Nephron progenitor cell (in vitro differentiated cells): Measurements from ENCODE around the gene MAT2A.
"Not testable (repeated sequence)": the region's sequence is repeated elsewhere in the genome, so short reads cannot be mapped to it uniquely, and the experiment has no call there.

Experiments
- DNase-seq: peaks from one replicate; pipeline ENCODE4 v3.0.0; 2021
- H3K27ac Mint-ChIP-seq: 2 replicates; pipeline ENCODE4 v1.8.0; 2021; ENCODE audit warnings: mild to moderate bottlenecking, moderate library complexity, mixed read lengths
- H3K27me3 Mint-ChIP-seq: 2 replicates; pipeline ENCODE4 v1.8.0; 2021; ENCODE audit warnings: mild to moderate bottlenecking, low read depth, mixed read lengths; ENCODE audit not compliant: poor library complexity
- H3K36me3 Mint-ChIP-seq: 2 replicates; pipeline ENCODE4 v1.8.0; 2021; ENCODE audit warnings: low read depth, mixed read lengths
- H3K4me1 Mint-ChIP-seq: 2 replicates; pipeline ENCODE4 v1.8.0; 2021; ENCODE audit warnings: mixed read lengths
- H3K4me3 Mint-ChIP-seq: 2 replicates; pipeline ENCODE4 v1.8.0; 2021; ENCODE audit warnings: mild to moderate bottlenecking, moderate library complexity, mixed read lengths
- H3K9me3 Mint-ChIP-seq: 2 replicates; pipeline ENCODE4 v1.8.0; 2021; ENCODE audit warnings: mild to moderate bottlenecking, moderate library complexity, mixed read lengths
- TF ChIP-seq, protein P1 (sequence below): fragments of 200-600 bp; sonication (generic); IDR thresholded peaks from 2 replicates; pipeline ENCODE4 v1.5.0; 2021; ENCODE audit warnings: antibody characterized with exemption

The MAT2A gene

DNA sequence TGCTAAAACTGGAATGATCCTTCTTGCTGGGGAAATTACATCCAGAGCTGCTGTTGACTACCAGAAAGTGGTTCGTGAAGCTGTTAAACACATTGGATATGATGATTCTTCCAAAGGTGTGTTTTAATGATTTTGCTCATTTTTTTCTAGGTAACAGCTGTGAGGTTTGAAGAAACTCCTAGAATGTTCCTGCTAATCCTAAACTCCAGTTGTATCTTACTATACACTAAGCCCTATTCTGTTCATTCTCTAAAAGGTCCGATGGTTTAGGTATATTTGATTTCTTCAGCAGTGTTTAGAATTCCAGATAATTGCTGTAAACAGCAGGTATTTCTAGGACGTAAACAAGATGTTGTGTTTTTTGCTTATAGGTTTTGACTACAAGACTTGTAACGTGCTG lies 2.3 kb downstream of the MAT2A start:
- Mint-ChIP-seq H3K4me1 (peaks cover 65% of the 10 kb centered on the region), H3K4me3 (peak overlapping the region; percentile 99), H3K36me3 (peaks cover 49% of the 10 kb centered on the region), H3K27me3 (no peaks in the 10 kb centered on the region), H3K9me3 (no peaks in the 10 kb centered on the region), H3K27ac (peak overlapping the region; percentile 89)
- no peak for DNase-seq
- TF ChIP-seq, protein P1, sequence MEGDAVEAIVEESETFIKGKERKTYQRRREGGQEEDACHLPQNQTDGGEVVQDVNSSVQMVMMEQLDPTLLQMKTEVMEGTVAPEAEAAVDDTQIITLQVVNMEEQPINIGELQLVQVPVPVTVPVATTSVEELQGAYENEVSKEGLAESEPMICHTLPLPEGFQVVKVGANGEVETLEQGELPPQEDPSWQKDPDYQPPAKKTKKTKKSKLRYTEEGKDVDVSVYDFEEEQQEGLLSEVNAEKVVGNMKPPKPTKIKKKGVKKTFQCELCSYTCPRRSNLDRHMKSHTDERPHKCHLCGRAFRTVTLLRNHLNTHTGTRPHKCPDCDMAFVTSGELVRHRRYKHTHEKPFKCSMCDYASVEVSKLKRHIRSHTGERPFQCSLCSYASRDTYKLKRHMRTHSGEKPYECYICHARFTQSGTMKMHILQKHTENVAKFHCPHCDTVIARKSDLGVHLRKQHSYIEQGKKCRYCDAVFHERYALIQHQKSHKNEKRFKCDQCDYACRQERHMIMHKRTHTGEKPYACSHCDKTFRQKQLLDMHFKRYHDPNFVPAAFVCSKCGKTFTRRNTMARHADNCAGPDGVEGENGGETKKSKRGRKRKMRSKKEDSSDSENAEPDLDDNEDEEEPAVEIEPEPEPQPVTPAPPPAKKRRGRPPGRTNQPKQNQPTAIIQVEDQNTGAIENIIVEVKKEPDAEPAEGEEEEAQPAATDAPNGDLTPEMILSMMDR: no peak

DNA sequence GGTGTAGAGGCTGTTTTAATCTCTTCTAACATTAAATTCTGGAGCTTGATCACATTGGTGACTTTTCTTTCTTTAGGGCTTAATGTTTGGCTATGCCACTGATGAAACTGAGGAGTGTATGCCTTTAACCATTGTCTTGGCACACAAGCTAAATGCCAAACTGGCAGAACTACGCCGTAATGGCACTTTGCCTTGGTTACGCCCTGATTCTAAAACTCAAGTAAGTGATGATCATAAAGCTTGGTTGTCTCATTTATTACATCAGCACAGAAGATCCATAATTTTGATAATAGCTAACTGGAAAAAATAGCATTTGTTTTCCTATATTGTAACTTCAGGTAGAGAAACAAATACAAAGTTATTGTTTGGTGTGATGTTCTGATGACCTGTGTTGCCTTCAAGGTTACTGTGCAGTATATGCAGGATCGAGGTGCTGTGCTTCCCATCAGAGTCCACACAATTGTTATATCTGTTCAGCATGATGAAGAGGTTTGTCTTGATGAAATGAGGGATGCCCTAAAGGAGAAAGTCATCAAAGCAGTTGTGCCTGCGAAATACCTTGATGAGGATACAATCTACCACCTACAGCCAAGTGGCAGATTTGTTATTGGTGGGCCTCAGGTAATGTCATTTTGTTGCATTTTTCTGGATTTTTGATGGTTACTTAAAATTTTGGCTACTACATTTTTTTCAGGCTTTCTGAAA lies 2.9 kb downstream of the MAT2A start:
- H3K27ac Mint-ChIP-seq: peak overlapping the region; percentile 23
- TF ChIP-seq, protein P1: no peak
- H3K4me1 Mint-ChIP-seq: peaks cover 58% of the 10 kb centered on the region
- H3K36me3 Mint-ChIP-seq: peaks cover 47% of the 10 kb centered on the region
- H3K9me3 Mint-ChIP-seq: no peaks in the 10 kb centered on the region
- H3K27me3 Mint-ChIP-seq: no peaks in the 10 kb centered on the region
- H3K4me3 Mint-ChIP-seq: peak overlapping the region; percentile 99
- no peak for DNase-seq

DNA sequence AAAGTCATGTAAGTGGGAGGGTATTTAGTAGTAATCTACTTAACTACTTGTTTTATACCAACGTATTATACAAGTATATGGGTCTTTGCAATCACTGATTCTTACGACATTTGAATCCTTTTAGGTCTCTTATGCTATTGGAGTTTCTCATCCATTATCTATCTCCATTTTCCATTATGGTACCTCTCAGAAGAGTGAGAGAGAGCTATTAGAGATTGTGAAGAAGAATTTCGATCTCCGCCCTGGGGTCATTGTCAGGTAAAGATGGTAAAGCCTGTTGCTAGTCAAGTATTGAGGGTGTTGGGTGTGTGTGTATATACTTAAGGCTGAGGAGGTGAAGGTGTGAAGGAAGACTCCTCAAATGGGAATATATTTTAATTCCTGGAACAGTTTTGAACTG lies 3.8 kb downstream of the MAT2A start:
- TF ChIP-seq, protein P1: no peak
- Mint-ChIP-seq H3K4me3 (peak overlapping the region; percentile 99), H3K27ac (peak overlapping the region; percentile 55), H3K36me3 (peaks cover 47% of the 10 kb centered on the region), H3K27me3 (no peaks in the 10 kb centered on the region), H3K4me1 (peaks cover 50% of the 10 kb centered on the region), H3K9me3 (no peaks in the 10 kb centered on the region)
- DNase-seq: no peak

DNA sequence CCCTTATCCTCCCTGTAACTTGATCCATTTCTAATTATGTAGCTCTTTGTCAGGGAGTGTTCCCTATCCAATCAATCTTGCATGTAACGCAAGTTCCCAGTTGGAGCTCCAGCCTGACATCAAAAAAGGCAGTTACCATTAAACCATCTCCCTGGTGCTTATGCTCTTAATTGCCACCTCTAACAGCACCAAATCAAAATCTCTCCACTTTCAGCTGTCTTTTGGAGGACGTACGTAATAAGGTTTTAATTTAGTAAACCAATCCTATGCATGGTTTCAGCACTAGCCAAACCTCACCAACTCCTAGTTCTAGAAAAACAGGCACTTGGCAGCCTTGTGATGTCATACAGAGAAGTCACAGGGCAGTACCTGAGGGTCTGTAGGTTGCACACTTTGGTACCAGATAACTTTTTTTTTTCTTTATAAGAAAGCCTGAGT lies 5.3 kb downstream of the MAT2A start:
- not testable (repeated sequence) for H3K9me3 Mint-ChIP-seq, DNase-seq, H3K27me3 Mint-ChIP-seq
- peaks cover 47% of the 10 kb centered on the region for H3K36me3 Mint-ChIP-seq
- H3K4me1 Mint-ChIP-seq: peaks cover 45% of the 10 kb centered on the region
- peak overlapping the region; percentile 90 for H3K27ac Mint-ChIP-seq
- peak overlapping the region; percentile 10 for H3K4me3 Mint-ChIP-seq

DNA sequence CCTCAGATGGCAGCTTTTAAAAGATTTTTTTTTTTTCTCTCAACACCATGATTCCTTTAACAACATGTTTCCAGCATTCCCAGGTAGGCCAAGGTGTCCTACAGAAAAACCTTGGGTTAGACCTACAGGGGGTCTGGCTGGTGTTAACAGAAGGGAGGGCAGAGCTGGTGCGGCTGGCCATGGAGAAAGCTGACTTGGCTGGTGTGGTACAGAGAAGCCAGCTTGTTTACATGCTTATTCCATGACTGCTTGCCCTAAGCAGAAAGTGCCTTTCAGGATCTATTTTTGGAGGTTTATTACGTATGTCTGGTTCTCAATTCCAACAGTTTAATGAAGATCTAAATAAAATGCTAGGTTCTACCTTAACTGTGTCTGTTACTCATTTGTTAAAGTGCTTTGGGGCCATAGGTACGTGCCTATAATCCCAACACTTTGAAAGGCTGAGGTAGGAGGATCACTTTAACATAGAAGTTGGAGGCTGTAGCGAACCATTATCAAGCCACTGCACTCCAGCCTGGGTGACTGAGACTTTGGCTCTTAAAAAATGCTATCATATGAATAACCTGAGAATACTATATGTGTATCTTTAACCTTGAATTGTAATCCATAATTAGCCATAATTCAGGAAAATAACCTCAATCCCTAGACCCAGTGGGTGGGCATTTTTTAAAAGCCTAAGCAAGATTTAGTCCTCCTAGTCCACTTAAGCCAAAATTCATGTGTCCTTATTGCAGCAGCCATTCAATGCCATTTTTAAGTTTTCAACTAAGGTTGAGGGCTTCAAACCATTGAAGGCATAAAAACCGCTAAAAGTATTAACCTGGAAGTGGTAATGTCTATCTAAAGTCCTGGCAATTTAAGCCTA lies 6.2 kb downstream of the MAT2A start:
- not testable (repeated sequence) for H3K9me3 Mint-ChIP-seq, H3K4me3 Mint-ChIP-seq, DNase-seq, H3K27me3 Mint-ChIP-seq
- H3K36me3 Mint-ChIP-seq: peaks cover 52% of the 10 kb centered on the region
- H3K4me1 Mint-ChIP-seq: peaks cover 52% of the 10 kb centered on the region
- peak overlapping the region; percentile 90 for H3K27ac Mint-ChIP-seq

DNA sequence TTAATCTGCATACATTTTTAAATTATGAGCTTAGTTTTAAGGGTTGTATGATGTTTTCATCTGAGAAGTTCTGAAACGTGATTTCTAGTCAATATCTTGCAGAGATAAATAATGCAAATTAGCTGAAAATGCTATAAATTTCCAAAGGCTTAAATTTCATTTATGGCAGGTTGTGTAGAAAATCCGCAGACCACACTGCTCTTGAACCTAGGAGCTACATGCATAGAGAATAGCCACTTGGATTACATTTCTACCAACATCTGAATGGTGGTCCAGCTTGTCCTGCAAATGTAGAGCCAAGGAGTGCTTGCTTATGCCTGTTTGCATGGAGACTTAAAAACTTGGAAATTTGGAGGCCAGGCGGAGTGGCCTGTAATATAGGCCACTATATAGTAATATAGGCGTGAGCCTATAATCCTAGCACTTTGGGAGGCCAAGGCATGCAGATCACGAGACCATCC lies 6.8 kb downstream of the MAT2A start:
- peaks cover 47% of the 10 kb centered on the region for H3K4me1 Mint-ChIP-seq
- H3K36me3 Mint-ChIP-seq: peaks cover 49% of the 10 kb centered on the region
- no peak overlapping the region for H3K27ac Mint-ChIP-seq
- no peaks in the 10 kb centered on the region for H3K27me3 Mint-ChIP-seq
- TF ChIP-seq, protein P1: no peak
- H3K9me3 Mint-ChIP-seq: no peaks in the 10 kb centered on the region
- H3K4me3 Mint-ChIP-seq: no peak overlapping the region
- DNase-seq: no peak
